Endothelial cell of umbilical vein (primary cell): ENCODE measurements around the gene MED22. TPM values are rescaled to one million over a fixed set of nuclear protein-coding genes. Genes with fewer than 3 reads are reported as not detected.

Experiments used
- BruUV-seq: library from RNA; stranded (reverse); fragments of 400-500 nt; replicated peaks from 2 replicates; lab custom pipeline; 2021; lab: Mats Ljungman, UMichigan
- CTCF ChIA-PET: fragments of 300-600, 350-600 bp; sonication (Branson Sonifier 250); formaldehyde crosslinking; loops from one replicate; lab custom pipeline; 2021; ENCODE audit warnings: antibody characterized with exemption, inconsistent platforms; lab: Charles Lee
- POLR2A ChIA-PET: fragments of 300-600, 350-600 bp; sonication (Branson Sonifier 250); formaldehyde crosslinking; loops from one replicate; lab custom pipeline; 2021; ENCODE audit warnings: antibody characterized with exemption, inconsistent platforms; lab: Charles Lee
- DNase-seq: peaks from one replicate; pipeline ENCODE4 v3.0.0-alpha.2; 2011; ENCODE audit warnings: low read depth, low spot score
- FAIRE-seq: peaks from 2 replicates; lab custom pipeline; 2011; peaks lifted over from hg19 to GRCh38; lab: Jason Lieb, UNC
- H2AFZ ChIP-seq: 2 replicates; pipeline ENCODE4 v1.6.0; 2012; ENCODE audit warnings: low read depth, low read length, control low read depth, inconsistent platforms
- H3K27ac ChIP-seq: 2 replicates; pipeline ENCODE4 v1.5.1; 2011; ENCODE audit warnings: low read depth, mild to moderate bottlenecking, control low read depth, low read length, moderate library complexity; ENCODE audit not compliant: insufficient read depth
- H3K27me3 ChIP-seq, 2 experiments: 2 replicates each; pipeline versions ENCODE4 v1.6.0 to v1.6.1; 2011; ENCODE audit warnings: low read length in 2 of 2, mixed read lengths in 1 of 2; ENCODE audit not compliant: control insufficient read depth in 2 of 2, insufficient read depth in 2 of 2
- H3K36me3 ChIP-seq, 2 experiments: 2 replicates in 1 of 2; 3 replicates in 1 of 2; pipeline ENCODE4 v1.5.1; 2011; ENCODE audit warnings: low read length in 2 of 2, mild to moderate bottlenecking in 1 of 2, moderate library complexity in 1 of 2; ENCODE audit not compliant: control insufficient read depth in 2 of 2, insufficient read depth in 2 of 2; ENCODE audit errors: extremely low read depth in 1 of 2
- H3K4me1 ChIP-seq: 3 replicates; pipeline ENCODE4 v1.5.1; 2011; ENCODE audit warnings: mild to moderate bottlenecking, low read length; ENCODE audit not compliant: control insufficient read depth, insufficient read depth; ENCODE audit errors: extremely low read depth
- H3K4me2 ChIP-seq: 2 replicates; pipeline ENCODE4 v1.6.1; 2011; ENCODE audit warnings: low read length, control low read depth, mixed read lengths; ENCODE audit not compliant: insufficient read depth
- H3K4me3 ChIP-seq, 3 experiments: fragments of 200-600 bp in 1 of 3; sonication (generic), shearing (Covaris generic) in 1 of 3; replicated peaks in 1 of 3; 2 replicates each; pipeline ENCODE4 v1.5.1; 2011 to 2016; ENCODE audit warnings: control low read depth in 3 of 3, low read length in 3 of 3, mild to moderate bottlenecking in 2 of 3, inconsistent platforms in 1 of 3, low read depth in 1 of 3, moderate library complexity in 1 of 3; ENCODE audit not compliant: insufficient read depth in 1 of 3
- H3K79me2 ChIP-seq: 2 replicates; pipeline ENCODE4 v1.6.0; 2012; ENCODE audit warnings: low read length, inconsistent platforms; ENCODE audit not compliant: control insufficient read depth, insufficient read depth
- H3K9ac ChIP-seq: replicated peaks from 2 replicates; pipeline ENCODE3; 2011; ENCODE audit warnings: low read length, control low read depth; ENCODE audit not compliant: insufficient read depth; ENCODE audit errors: extremely low read depth
- H3K9me1 ChIP-seq: replicated peaks from 3 replicates; pipeline ENCODE4 v1.6.0; 2011; ENCODE audit warnings: mild to moderate bottlenecking, low read length; ENCODE audit not compliant: control insufficient read depth, insufficient read depth; ENCODE audit errors: extremely low read depth
- H3K9me3 ChIP-seq: replicated peaks from 2 replicates; pipeline ENCODE4 v1.5.1; 2012; ENCODE audit warnings: low read length, inconsistent platforms; ENCODE audit not compliant: control insufficient read depth, insufficient read depth
- H4K20me1 ChIP-seq: replicated peaks from 2 replicates; pipeline ENCODE3; 2011; ENCODE audit warnings: mild to moderate bottlenecking, low read length; ENCODE audit not compliant: control insufficient read depth, insufficient read depth; ENCODE audit errors: extremely low read depth
- GATA2 ChIP-seq: IDR thresholded peaks from 2 replicates; pipeline ENCODE4 v1.7.0; 2011; ENCODE audit warnings: low read depth, mild to moderate bottlenecking, moderate library complexity, mixed read lengths, low read length; ENCODE audit not compliant: insufficient read length, insufficient read depth
- MYC ChIP-seq: IDR thresholded peaks from one replicate; pipeline ENCODE4 v1.6.1; 2011; ENCODE audit warnings: mild to moderate bottlenecking, low read depth, low read length
- POLR2AphosphoS5 ChIP-seq: IDR thresholded peaks from 2 replicates; pipeline ENCODE4 v1.6.1; 2012; ENCODE audit warnings: low read depth, mild to moderate bottlenecking, control low read depth, low read length, moderate library complexity; ENCODE audit not compliant: insufficient read depth
- dilution Hi-C: fragments of 300-500 bp; cut with MboI; formaldehyde crosslinking; loops from one replicate; pipeline ENCODE4 v1.15.0; 2019; ENCODE audit warnings: low sequenced_read_pairs; ENCODE audit not compliant: extremely low pct_ligation_motif_present
- intact Hi-C: fragments of 100-400 bp; cut with micrococcal nuclease; formaldehyde crosslinking; loops from one replicate; pipeline ENCODE4 v1.10.0; 2022
- polyA plus RNA-seq, 4 experiments: library from polyadenylated mRNA; depleted of rRNA in 3 of 4; stranded (reverse) in 3 of 4; unstranded in 1 of 4; fragments of >200 nt; gene quantifications; 2 replicates each; pipeline versions ENCODE4 v1.2.1 to v1.2.3, GENCODE V29; 2011 to 2012; ENCODE audit warnings: missing spikeins in 1 of 4
- total RNA-seq: library from RNA; stranded (reverse); gene quantifications from 2 replicates; pipeline ENCODE4 v1.2.3, GENCODE V29; 2021
- TF ChIP-seq, protein P1 (sequence below): IDR thresholded peaks from 2 replicates; pipeline ENCODE4 v1.6.1; 2011; ENCODE audit not compliant: insufficient read depth, insufficient read length
- TF ChIP-seq, protein P2 (sequence below), 2 donors: IDR thresholded peaks; 1 replicate in 1 of 2; 2 replicates in 1 of 2; pipeline ENCODE4 v1.5.1; 2011; ENCODE audit warnings: low read length in 2 of 2, mild to moderate bottlenecking in 2 of 2, moderate library complexity in 2 of 2, control low read depth in 1 of 2, inconsistent platforms in 1 of 2, low read depth in 1 of 2; ENCODE audit not compliant: insufficient read depth in 1 of 2; ENCODE audit errors: extremely low read depth in 1 of 2

Gene MED22
- total and polyA plus RNA-seq, 2 donors (not counting 3 experiments of a cell fraction or from before 2014, with no cell fraction given), result 25.7 to 27.4 TPM

DNA sequence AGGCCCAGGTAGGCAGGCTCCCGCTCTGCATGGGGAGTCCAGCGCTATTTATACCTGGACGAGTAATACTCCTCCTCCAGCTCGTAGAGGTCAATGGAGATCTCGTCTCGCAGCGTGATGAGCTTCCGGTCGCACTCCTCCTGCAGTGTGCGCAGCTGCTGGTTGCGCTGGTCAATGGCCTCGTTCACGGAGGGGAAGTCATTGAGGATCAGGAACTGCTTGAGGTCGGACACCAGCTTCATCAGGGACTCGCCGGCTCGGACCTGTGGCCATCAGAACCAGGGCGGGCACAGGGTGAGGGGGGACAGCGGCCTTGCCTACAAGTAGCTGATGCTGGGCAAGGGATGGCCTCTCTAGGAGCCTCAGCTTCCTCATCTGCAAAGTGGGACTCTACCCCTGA, 3.9 kb downstream of the MED22 start:
- ChIA-PET CTCF (no interaction called here), POLR2A (no interaction called here)
- Histone ChIP-seq H4K20me1 (no peaks in the 10 kb centered on the region), H3K9me3 (no peaks in the 10 kb centered on the region), H3K4me3 (no peak overlapping the region), H3K79me2 (peaks cover 26% of the 10 kb centered on the region), H2AFZ (no peak overlapping the region), H3K9me1 (no peaks in the 10 kb centered on the region), H3K9ac (no peak overlapping the region), H3K27ac (no peak overlapping the region), H3K27me3 (no peaks in the 10 kb centered on the region), H3K36me3 (peaks cover 5 to 45% of the 10 kb centered on the region in 2 experiments), H3K4me1 (peaks cover under 1% of the 10 kb centered on the region), H3K4me2 (no peak overlapping the region)
- intact Hi-C loops, result no loop called here
- DNase-seq (no peak), FAIRE-seq (no peak)
- BruUV-seq, result no TSS peak
- dilution Hi-C loops, result no loop called here
- TF ChIP-seq, protein P1, sequence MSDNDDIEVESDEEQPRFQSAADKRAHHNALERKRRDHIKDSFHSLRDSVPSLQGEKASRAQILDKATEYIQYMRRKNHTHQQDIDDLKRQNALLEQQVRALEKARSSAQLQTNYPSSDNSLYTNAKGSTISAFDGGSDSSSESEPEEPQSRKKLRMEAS, result no peak
- TF ChIP-seq, protein P2, sequence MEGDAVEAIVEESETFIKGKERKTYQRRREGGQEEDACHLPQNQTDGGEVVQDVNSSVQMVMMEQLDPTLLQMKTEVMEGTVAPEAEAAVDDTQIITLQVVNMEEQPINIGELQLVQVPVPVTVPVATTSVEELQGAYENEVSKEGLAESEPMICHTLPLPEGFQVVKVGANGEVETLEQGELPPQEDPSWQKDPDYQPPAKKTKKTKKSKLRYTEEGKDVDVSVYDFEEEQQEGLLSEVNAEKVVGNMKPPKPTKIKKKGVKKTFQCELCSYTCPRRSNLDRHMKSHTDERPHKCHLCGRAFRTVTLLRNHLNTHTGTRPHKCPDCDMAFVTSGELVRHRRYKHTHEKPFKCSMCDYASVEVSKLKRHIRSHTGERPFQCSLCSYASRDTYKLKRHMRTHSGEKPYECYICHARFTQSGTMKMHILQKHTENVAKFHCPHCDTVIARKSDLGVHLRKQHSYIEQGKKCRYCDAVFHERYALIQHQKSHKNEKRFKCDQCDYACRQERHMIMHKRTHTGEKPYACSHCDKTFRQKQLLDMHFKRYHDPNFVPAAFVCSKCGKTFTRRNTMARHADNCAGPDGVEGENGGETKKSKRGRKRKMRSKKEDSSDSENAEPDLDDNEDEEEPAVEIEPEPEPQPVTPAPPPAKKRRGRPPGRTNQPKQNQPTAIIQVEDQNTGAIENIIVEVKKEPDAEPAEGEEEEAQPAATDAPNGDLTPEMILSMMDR (IDR thresholded peaks at IDR 0.05; ENCODE audit: extremely low read depth in 1 of 2, insufficient read depth in 1 of 2, low read depth in 1 of 2, low read length in 2 of 2), result no peak
- TF ChIP-seq MYC, result no peak
- TF ChIP-seq POLR2AphosphoS5, result no peak

DNA sequence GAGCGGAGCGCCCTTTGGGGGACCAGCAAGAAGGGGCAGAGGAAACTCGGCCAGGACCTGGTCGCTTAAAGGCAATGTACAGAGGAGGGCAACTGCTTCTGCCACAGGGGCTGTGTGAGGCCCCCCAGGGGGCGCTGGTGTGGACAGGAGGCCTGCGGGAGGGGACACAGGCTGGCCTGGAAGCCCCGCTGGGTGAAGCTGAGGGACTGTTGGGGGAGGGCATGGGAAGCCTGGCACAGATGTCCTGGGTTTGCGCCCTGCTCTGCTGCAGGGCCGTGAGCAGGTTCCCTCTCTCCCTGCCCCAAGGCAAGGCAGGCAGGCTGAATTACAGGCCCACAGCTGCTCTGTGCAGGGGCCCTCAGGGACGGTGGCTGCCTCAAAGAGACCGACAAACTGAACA, 5.4 kb downstream of the MED22 start:
- no peaks in the 10 kb centered on the region for H3K4me1 ChIP-seq
- H3K4me2 ChIP-seq, result no peak overlapping the region
- no peak overlapping the region for H3K4me3 ChIP-seq
- H2AFZ ChIP-seq, result no peak overlapping the region
- peaks cover 5 to 45% of the 10 kb centered on the region in 2 experiments for H3K36me3 ChIP-seq
- DNase-seq (no peak), FAIRE-seq (no peak)
- H3K27ac ChIP-seq, result no peak overlapping the region
- TF ChIP-seq, protein P2 (IDR thresholded peaks at IDR 0.05; ENCODE audit: extremely low read depth in 1 of 2, insufficient read depth in 1 of 2, low read depth in 1 of 2, low read length in 2 of 2), result peak in 1 of 2 donors; percentile 35
- no peak for TF ChIP-seq GATA2
- BruUV-seq, result no TSS peak
- H3K27me3 ChIP-seq, result no peaks in the 10 kb centered on the region
- H4K20me1 ChIP-seq, result no peaks in the 10 kb centered on the region
- intact Hi-C loops, result loop anchor here (1.0 kb wide), 1 partner anchor 65 kb away; no protein-coding TSS in a partner anchor
- H3K79me2 ChIP-seq, result peaks cover 15% of the 10 kb centered on the region
- H3K9me1 ChIP-seq, result no peaks in the 10 kb centered on the region
- H3K9ac ChIP-seq, result no peak overlapping the region
- dilution Hi-C loops, result no loop called here
- no peaks in the 10 kb centered on the region for H3K9me3 ChIP-seq
- ChIA-PET POLR2A (interaction anchor here (1.2 kb wide), 1 partner anchor 10 kb away, joined by 3 read pairs; no protein-coding TSS in a partner anchor), CTCF (interaction anchor here (1.4 to 2.2 kb wide), 3 partner anchors 13 to 156 kb away, joined by 5 to 12 read pairs (median 7); partner anchors contain the start of gene SURF1)
